IMR-90 (cell line): ENCODE results near the gene INKA1. TPM values are rescaled to one million over a fixed set of nuclear protein-coding genes. Genes with fewer than 3 reads are reported as not detected.
A peak's percentile ranks its signal among the peaks of the same experiment; 100 is the strongest.
"Not testable (repeated sequence)": the region's sequence is repeated elsewhere in the genome, so short reads cannot be mapped to it uniquely, and the experiment has no call there.

Source experiments
- ATAC-seq: fragments of 200-7000 bp; cut with Tn5 transposase; 2 replicates; pipeline ENCODE4 v1.9.1; 2020; ENCODE audit warnings: low read depth, mild to moderate bottlenecking, moderate library complexity
- BruUV-seq: library from RNA; stranded (reverse); fragments of 400-500 nt; replicated peaks from 2 replicates; lab custom pipeline; 2021; lab: Mats Ljungman, UMichigan
- CTCF ChIA-PET: fragments of 300-600 bp; formaldehyde crosslinking; extraction: SDS; loops from one replicate; lab custom pipeline; 2021; ENCODE audit warnings: antibody characterized with exemption; lab: Yijun Ruan, JAX
- POLR2A ChIA-PET: fragments of 300-600 bp; sonication (Branson Sonifier 250); formaldehyde crosslinking; loops from one replicate; lab custom pipeline; 2022; ENCODE audit warnings: antibody characterized with exemption; ENCODE audit not compliant: unreplicated experiment; lab: Charles Lee
- DNase-seq: peaks from one replicate; pipeline ENCODE4 v3.0.0; 2013
- H2AFZ ChIP-seq: replicated peaks from 2 replicates; pipeline ENCODE3; 2013; ENCODE audit warnings: low read length, mild to moderate bottlenecking; ENCODE audit not compliant: poor library complexity
- H2AK5ac ChIP-seq: 2 replicates; pipeline ENCODE4 v1.6.1; 2013; ENCODE audit warnings: low read depth, low read length, inconsistent platforms
- H2AK9ac ChIP-seq: replicated peaks from 2 replicates; pipeline ENCODE3; 2013; ENCODE audit warnings: mild to moderate bottlenecking, low read depth, low read length, moderate library complexity; ENCODE audit not compliant: poor library complexity
- H2BK120ac ChIP-seq: 2 replicates; pipeline ENCODE4 v1.6.1; 2013; ENCODE audit warnings: low read depth, low read length, inconsistent platforms
- H2BK15ac ChIP-seq: 3 replicates; pipeline ENCODE4 v1.6.1; 2013; ENCODE audit warnings: low read depth, low read length, inconsistent platforms
- H2BK20ac ChIP-seq: 2 replicates; pipeline ENCODE4 v1.6.1; 2013; ENCODE audit warnings: low read depth, mild to moderate bottlenecking, inconsistent platforms, low read length, moderate library complexity
- H2BK5ac ChIP-seq: 2 replicates; pipeline ENCODE4 v1.6.1; 2013; ENCODE audit warnings: mild to moderate bottlenecking, low read depth, low read length, inconsistent platforms; ENCODE audit not compliant: poor library complexity, severe bottlenecking
- H3K14ac ChIP-seq: replicated peaks from 2 replicates; pipeline ENCODE4 v1.6.1; 2013; ENCODE audit warnings: low read depth, low read length, inconsistent platforms
- H3K18ac ChIP-seq: 2 replicates; pipeline ENCODE4 v1.6.1; 2013; ENCODE audit warnings: low read depth, low read length, control low read depth
- H3K23ac ChIP-seq: 2 replicates; pipeline ENCODE4 v1.6.1; 2013; ENCODE audit warnings: low read depth, low read length, inconsistent platforms
- H3K27ac ChIP-seq: 2 replicates; pipeline ENCODE4 v1.5.1; 2013; ENCODE audit warnings: mild to moderate bottlenecking, control low read depth, low read length; ENCODE audit not compliant: insufficient read depth
- H3K27me3 ChIP-seq: 2 replicates; pipeline ENCODE4 v1.6.1; 2013; ENCODE audit warnings: low read length; ENCODE audit not compliant: control insufficient read depth, insufficient read depth
- H3K36me3 ChIP-seq: 2 replicates; pipeline ENCODE4 v1.6.1; 2013; ENCODE audit warnings: low read length, mixed read lengths; ENCODE audit not compliant: control insufficient read depth, insufficient read depth
- H3K4ac ChIP-seq: 2 replicates; pipeline ENCODE4 v1.6.1; 2013; ENCODE audit warnings: low read depth, low read length, inconsistent platforms
- H3K4me1 ChIP-seq: 2 replicates; pipeline ENCODE4 v1.6.1; 2013; ENCODE audit warnings: low read length, mixed read lengths; ENCODE audit not compliant: control insufficient read depth, insufficient read depth
- H3K4me2 ChIP-seq: 2 replicates; pipeline ENCODE4 v1.6.1; 2013; ENCODE audit warnings: low read depth, mild to moderate bottlenecking, control low read depth, low read length, moderate library complexity
- H3K4me3 ChIP-seq: 2 replicates; pipeline ENCODE4 v1.5.1; 2013; ENCODE audit warnings: low read depth, mild to moderate bottlenecking, control low read depth, low read length, moderate library complexity; ENCODE audit not compliant: insufficient read depth
- H3K56ac ChIP-seq: 2 replicates; pipeline ENCODE4 v1.6.1; 2013; ENCODE audit warnings: low read length, inconsistent platforms; ENCODE audit not compliant: insufficient read depth; ENCODE audit errors: extremely low read depth
- H3K79me1 ChIP-seq, 2 experiments: 2 replicates each; pipeline ENCODE4 v1.6.1; 2013; ENCODE audit warnings: low read length in 2 of 2, inconsistent platforms in 1 of 2, low read depth in 1 of 2
- H3K9ac ChIP-seq: 2 replicates; pipeline ENCODE4 v1.6.1; 2013; ENCODE audit warnings: low read depth, low read length, control low read depth
- H3K9me1 ChIP-seq: 2 replicates; pipeline ENCODE4 v1.6.1; 2013; ENCODE audit warnings: low read length, inconsistent platforms; ENCODE audit not compliant: insufficient read depth
- H3K9me3 ChIP-seq: 2 replicates; pipeline ENCODE4 v1.6.1; 2013; ENCODE audit warnings: low read length; ENCODE audit not compliant: control insufficient read depth, insufficient read depth
- H4K20me1 ChIP-seq: 2 replicates; pipeline ENCODE4 v1.6.1; 2013; ENCODE audit warnings: low read length, inconsistent platforms; ENCODE audit not compliant: insufficient read depth
- H4K5ac ChIP-seq: 2 replicates; pipeline ENCODE4 v1.6.1; 2013; ENCODE audit warnings: mild to moderate bottlenecking, low read depth, low read length, control low read depth
- H4K8ac ChIP-seq, 2 experiments: 2 replicates each; pipeline ENCODE4 v1.6.1; 2013; ENCODE audit warnings: low read depth in 2 of 2, low read length in 2 of 2, control low read depth in 1 of 2, inconsistent platforms in 1 of 2
- H4K91ac ChIP-seq: 2 replicates; pipeline ENCODE4 v1.6.1; 2013; ENCODE audit warnings: low read depth, low read length, inconsistent platforms; ENCODE audit not compliant: insufficient read depth
- MAFK ChIP-seq: IDR thresholded peaks from 2 replicates; pipeline ENCODE4 v1.6.1; 2012; ENCODE audit warnings: low read depth, low read length, improper control_type of control experiment
- WGBS, 2 experiments: methylation state at CpG; one replicate each; pipeline versions ENCODE4 v1.1.5 to v1.1.7; 2013; ENCODE audit warnings: missing lambda C conversion rate in 2 of 2; ENCODE audit not compliant: insufficient read length in 1 of 2; ENCODE audit errors: extremely low coverage in 2 of 2; 5-methylcytosine and 5-hydroxymethylcytosine counted together
- dilution Hi-C: fragments of 300-500 bp; cut with HindIII; formaldehyde crosslinking; loops from one replicate; pipeline ENCODE4 v1.14.3; 2018; ENCODE audit warnings: low sequenced_read_pairs; ENCODE audit not compliant: unreplicated experiment
- in situ Hi-C: fragments of 300-500 bp; cut with MboI; formaldehyde crosslinking; loops from 3 replicates; pipeline ENCODE4 v1.14.3; 2019; ENCODE audit warnings: low sequenced_read_pairs, inconsistent platforms, mixed read lengths
- intact Hi-C: fragments of 100-400 bp; cut with micrococcal nuclease; formaldehyde crosslinking; loops from 2 replicates; pipeline ENCODE4 v1.10.0; 2022
- polyA plus RNA-seq, 3 experiments: library from polyadenylated mRNA; depleted of rRNA; stranded (reverse); fragments of >200 nt; gene quantifications; 2 replicates each; pipeline ENCODE4 v1.2.3, GENCODE V29; 2012; ENCODE audit warnings: low replicate concordance in 1 of 3
- total RNA-seq: library from RNA; depleted of rRNA; stranded (reverse); fragments of >200 nt; gene quantifications from 2 replicates; pipeline ENCODE4 v1.2.3, GENCODE V29; 2012

INKA1 gene
- total and polyA plus RNA-seq, 2 of the 4 experiments (the other 2 are of a cell fraction), result 2.3 to 4.5 TPM

DNA sequence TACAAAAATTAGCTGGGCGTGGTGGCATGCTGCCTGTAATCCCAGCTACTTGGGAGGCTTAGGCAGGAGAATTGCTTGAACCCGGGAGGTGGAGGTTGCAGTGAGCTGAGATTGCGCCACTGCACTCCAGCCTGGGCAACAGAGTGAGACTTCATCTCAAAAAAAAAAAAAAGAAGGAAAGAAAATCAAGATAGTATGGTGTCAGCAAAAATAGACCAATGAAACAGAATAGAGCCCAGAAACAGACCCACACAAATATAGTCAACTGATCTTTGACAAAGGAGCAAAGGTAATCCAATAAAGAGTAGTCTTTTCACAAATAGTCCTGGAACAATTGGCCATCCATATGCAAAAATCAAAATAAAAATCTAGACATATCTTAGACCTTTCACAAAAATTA, 20.1 kb downstream of the INKA1 start:
- H3K9me1 ChIP-seq, H3K18ac ChIP-seq, POLR2A ChIA-PET, H3K9me3 ChIP-seq, H3K79me1 ChIP-seq, in situ Hi-C loops, H3K36me3 ChIP-seq, BruUV-seq, H2BK120ac ChIP-seq, H4K5ac ChIP-seq, H4K20me1 ChIP-seq, H2AK9ac ChIP-seq, H3K4me3 ChIP-seq, H2AK5ac ChIP-seq, H3K27me3 ChIP-seq, H2BK15ac ChIP-seq, H3K9ac ChIP-seq, ATAC-seq, dilution Hi-C loops, intact Hi-C loops, H3K14ac ChIP-seq, H3K56ac ChIP-seq, H3K4me2 ChIP-seq, H2BK20ac ChIP-seq, H2AFZ ChIP-seq, H3K23ac ChIP-seq, H4K8ac ChIP-seq, H4K91ac ChIP-seq, H3K27ac ChIP-seq, H2BK5ac ChIP-seq, H3K4ac ChIP-seq, H3K4me1 ChIP-seq, DNase-seq: not testable (repeated sequence)
- peak; percentile 53 for TF ChIP-seq MAFK
- no CpG with 5 or more reads among the region's 3 CpGs for WGBS, 2 experiments
- CTCF ChIA-PET, result interaction anchor here (1.5 kb wide), 1 partner anchor 16 kb away, joined by 12 read pairs; no protein-coding TSS in a partner anchor
